Cerebellar nuclear complex (tissue), 1 donor: ENCODE measurements around the gene SLC41A3.
"Not testable (repeated sequence)": the region's sequence is repeated elsewhere in the genome, so short reads cannot be mapped to it uniquely, and the experiment has no call there.

Experiments used
- DNase-seq, 2 experiments: peaks; one replicate each; lab custom pipeline; 2025; lab: John Stamatoyannopoulos, UW

Gene SLC41A3

GRCh38 chr3:126106336-126107202 lies 22.6 kb upstream of the SLC41A3 start:
- DNase-seq: no peak

DNA sequence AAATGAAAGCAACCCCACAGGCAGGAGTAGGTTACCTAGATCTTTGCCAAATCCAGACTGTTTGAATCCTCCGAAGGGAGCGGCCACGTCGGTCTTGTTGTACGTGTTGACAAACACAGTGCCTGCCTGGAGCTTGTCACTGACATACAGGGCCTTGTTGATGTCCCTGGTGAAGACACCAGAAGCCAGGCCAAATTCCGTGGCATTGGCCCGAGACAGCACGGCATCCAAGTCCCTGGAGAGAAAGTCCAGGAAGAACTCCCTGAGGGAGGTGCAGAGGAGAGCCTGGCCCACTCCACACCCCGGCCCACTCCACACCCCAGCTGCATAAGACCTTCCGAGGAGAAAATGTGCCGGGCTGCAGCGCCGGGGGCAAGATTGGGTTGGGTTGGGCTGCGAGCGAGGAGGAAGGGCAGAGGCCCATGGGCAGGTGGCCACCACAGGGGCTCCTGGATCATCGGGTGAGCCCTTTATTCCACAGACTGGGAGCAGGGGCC lies 21.8 kb upstream of the SLC41A3 start:
- DNase-seq: no peak

DNA sequence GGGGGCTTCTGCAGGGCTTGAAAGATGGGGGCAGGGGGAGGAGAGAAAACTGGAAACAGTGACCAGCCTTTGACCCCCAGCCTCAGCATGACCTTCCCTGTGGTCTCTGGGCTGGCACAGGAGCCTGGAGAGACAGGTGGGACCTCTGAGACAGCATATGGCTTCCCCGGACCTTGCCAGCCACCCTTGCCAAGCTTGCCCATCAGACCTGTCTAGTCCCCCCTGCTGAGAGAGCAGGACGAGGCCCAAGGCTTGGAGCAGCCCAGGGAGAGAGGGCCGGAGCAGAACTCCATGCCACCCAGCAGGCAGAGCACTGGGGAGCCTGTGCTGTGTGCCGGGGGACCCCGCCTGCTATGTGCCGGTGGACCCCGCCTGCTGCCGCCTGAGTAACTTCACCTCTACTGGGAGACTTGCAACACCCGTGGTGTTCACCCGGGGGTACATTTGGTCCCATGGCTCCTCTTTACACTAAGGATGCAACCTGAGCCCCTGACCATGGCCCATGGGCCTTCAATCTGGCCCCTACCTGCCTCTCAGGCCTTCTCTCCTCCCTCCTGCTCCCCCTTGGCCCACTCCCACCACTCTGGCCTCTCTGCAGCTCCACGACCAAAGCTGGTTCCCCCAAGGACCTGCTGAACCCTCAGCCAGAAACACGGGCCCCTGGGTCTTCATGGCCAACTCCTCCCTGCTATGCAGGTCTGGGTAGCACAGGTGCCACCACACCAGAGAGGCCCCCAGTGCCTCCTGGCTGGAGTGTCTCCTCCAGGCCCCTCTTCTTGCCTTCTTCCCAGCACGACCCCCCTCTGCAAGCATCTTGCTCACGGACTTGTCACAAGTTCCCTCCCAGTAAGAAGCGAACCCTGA lies 21.1 kb upstream of the SLC41A3 start:
- DNase-seq: peak in 1 of 2 experiments; percentile 31

DNA sequence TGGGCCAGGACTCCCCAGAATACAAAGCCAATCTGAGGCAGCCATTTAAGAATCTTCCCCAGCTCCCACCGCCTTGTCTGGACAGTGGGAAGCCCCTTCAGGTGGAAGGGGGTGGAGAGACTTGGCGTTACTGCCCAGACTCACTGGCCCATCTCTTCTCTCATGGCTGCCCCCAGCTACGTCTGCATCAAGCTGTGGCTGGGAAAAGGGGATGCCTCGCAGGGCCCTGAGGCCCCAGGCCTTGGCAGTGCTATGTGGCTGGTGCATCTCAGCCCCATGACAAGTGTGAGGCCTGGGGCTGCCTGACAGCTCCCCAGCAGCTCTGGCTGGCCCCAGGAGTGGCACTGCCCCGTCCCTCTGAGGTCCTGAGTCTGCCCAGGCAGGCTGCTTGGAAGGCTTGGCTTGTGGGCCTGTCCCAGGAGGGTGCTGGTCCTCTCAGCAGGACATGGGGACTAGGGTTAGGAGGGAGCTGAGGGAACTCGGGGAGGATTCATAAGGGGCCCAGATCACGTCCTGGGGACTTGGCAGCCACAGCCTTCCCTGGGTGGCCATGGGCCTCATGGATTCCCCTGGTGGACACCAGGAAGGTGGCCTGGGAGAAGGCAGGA lies 20.2 kb upstream of the SLC41A3 start:
- DNase-seq: no peak

- DNase-seq: no peak
These were observed 19.4 kb upstream of the SLC41A3 start for GRCh38 chr3:126103121-126104027.

GRCh38 chr3:126102530-126102951 lies 18.6 kb upstream of the SLC41A3 start:
- DNase-seq: peak in 1 of 2 experiments; percentile 37

DNA sequence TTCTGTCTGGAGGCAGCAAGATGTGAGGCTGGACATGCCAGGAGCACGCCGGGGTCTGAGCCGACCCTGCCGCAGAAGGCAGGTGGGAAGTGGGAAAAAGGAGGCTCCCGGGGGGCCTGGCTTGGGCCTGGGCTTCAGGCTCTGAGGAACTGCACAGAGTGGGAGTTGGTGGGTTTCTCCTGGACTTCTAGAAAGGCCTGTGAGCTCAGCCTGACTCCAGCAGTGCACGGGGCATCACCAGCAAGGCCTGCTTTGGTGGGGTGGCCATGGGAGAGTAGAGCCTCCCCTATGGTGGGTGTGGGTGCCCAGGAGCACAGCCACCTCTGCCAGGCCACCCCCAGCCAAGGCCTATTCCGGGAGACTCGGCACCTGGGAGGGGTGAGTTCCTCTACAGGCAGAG lies 18.1 kb upstream of the SLC41A3 start:
- DNase-seq: no peak

GRCh38 chr3:126101521-126101982 lies 17.6 kb upstream of the SLC41A3 start:
- DNase-seq: no peak

GRCh38 chr3:126100634-126101301 lies 16.8 kb upstream of the SLC41A3 start:
- DNase-seq: peak in 1 of 2 experiments; percentile 21

- DNase-seq: no peak
These were observed 16.3 kb upstream of the SLC41A3 start for GRCh38 chr3:126100269-126100633.

DNA sequence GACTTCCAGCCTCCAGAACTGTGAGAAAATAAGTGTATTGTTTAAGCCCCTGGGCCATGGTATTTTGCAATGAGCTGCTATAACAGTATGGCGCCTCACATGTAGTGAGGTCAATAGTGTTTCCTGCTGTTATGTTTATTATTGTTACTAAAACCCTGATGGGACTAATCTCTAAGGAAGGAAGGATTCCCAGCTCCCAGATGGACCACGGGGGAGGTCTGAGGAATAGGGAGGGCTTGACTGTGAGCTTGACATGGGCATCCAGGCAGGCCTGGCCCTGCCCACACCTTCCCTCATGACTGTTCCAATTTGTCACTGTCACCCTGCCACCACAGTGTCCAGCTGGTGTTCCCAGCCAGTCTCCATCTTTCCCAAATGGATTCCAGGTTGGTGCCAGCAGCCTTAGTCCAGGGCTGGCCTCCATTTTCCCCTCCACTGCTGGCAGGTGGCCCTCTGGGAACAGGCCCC lies 14.5 kb upstream of the SLC41A3 start:
- peak; percentile 35 to 60 for DNase-seq

- no peak for DNase-seq
These were observed 13.9 kb upstream of the SLC41A3 start for GRCh38 chr3:126097801-126098200.

GRCh38 chr3:126096274-126096673 lies 12.3 kb upstream of the SLC41A3 start:
- not testable (repeated sequence) for DNase-seq

DNA sequence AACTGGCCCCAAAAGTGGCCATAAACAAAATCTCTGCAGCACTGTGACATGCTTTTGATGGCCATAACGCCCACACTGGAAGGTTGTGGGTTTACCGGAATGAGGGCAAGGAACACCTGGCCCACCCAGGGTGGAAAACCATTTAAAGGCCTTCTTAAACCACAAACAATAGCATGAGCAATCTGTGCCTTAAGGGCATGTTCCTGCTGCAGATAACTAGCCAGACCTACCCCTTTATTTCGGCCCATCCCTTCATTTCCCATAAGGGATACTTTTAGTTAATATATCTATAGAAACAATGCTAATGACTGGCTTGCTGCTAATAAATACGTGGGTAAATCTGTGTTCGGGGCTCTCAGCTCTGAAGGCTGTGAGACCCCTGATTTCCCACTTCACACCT lies 8.2 kb upstream of the SLC41A3 start:
- DNase-seq: not testable (repeated sequence)

DNA sequence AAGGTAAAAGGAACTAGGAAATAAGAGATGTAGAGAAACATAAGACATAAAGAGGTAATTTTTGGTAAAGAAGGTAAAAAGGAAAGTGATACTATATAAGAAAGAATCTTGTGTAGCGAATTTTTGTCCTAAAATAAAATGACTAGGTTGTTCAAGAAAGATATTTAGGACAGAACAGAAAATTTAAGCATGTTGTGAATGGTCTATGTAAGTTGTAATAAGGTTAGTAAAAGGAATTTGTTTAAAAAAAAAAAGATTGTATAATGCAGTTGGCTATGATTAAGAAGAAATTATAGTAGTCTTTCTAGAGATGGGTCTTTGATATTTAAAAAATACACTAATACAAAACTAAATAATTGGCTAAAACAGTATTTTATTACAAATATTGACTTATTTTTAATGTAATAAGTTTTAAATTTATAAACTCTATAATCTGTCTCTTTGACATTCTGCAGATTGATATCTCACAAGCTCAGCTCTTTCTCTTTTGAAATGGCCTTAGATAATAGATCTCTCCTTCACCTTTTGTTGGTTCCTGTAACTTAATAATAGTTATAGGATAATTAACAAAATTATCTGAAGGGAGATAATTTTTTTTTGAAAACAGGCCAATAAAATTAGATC lies 3.7 kb upstream of the SLC41A3 start:
- DNase-seq: no peak

- no peak for DNase-seq
These were observed 1.9 kb upstream of the SLC41A3 start for GRCh38 chr3:126085841-126086240.

DNA sequence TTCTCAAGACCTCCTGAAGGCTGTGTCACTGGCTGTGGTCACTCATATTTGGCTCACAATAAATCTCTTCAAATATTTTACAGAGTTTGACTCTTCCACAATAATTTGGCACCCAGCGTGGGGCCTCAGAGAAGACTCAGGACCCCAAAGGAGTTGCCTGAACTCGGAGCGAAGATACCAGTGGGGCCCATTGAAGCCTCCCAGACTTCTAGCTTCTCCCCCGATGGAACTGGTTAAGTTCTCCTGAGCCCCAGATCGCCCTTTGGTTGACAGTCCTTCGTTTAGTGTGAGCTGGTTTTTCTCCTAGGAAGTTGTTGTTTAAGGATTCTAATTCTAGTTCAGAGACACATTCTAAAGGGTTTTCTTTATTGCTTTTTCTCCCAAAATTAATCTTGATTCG lies 1.4 kb upstream of the SLC41A3 start:
- DNase-seq: no peak

DNA sequence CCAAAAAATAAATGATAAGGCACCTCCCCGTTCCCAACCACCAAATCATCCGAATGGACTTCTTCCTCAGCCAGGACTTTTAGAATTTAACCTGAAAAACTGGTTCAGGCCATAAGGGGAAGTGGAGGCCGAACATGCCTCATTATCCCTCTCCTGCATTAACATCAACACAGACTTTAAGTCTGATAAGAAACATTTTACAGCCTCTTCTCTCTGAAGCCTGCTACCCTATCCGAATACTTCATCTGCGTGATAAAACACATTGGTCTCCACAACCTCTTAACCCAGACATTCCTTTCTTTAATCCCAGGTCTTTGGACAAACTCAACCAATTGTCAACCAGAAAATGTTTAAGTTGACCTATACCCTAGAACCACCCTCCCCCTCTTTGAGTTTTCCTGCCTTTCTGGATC lies 850 bp upstream of the SLC41A3 start:
- no peak for DNase-seq

GRCh38 chr3:126083511-126083912 lies 412 bp downstream of the SLC41A3 start:
- no peak for DNase-seq

DNA sequence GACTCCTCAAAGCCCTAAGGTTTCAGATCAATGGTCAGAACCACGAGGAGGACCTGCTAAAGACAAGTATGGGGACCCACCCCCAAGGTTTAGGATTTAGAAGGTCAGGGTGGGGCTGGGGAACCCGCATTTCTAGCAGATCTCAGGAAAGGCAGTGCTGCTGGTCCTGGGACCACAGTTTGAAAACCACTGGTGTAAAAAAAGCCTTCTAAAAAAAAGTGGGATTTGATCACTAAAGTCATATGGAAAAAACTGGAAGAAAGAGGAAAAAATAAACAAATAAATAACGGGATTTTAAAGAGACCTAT lies 832 bp downstream of the SLC41A3 start:
- DNase-seq: no peak
